Activated CD4-positive, CD25-positive, alpha-beta regulatory T cell treated with anti-CD3 and anti-CD28 coated beads, Interleukin-2, amount 50 U/mL, for 72 hours (primary cell): ENCODE data around the gene SYCN.
"Not testable (repeated sequence)": the region's sequence is repeated elsewhere in the genome, so short reads cannot be mapped to it uniquely, and the experiment has no call there.

ENCODE experiments used
- DNase-seq: peaks from one replicate; pipeline ENCODE4 v3.0.0; 2021

Gene SYCN

DNA sequence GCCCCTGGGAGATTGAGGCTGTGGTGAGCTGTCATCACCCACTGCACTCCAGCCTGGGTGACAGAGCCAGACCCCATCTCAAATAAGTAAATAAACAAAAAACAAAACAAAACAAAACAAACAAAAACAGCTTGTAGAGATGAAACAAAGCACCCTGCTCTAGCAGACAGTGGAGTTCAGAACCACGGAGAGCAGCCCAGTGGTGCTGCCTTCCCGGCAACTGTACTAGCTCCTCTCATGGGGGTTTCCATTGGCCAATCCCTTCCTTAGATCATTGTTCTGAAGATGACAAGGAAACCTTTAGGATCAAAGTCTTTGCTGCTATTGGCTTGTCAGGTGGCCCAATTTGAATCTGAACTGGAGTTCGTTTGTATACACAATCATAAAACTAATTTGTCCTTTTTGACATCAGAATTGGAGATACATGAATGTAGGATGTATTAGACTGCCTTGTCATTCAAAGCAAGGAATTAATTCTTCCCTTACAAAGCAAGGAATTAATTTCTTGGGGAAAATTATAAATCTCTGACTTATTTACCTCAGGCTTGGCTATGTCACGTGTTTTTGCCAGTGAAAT lies 19.7 kb upstream of the SYCN start:
- DNase-seq: no peak

DNA sequence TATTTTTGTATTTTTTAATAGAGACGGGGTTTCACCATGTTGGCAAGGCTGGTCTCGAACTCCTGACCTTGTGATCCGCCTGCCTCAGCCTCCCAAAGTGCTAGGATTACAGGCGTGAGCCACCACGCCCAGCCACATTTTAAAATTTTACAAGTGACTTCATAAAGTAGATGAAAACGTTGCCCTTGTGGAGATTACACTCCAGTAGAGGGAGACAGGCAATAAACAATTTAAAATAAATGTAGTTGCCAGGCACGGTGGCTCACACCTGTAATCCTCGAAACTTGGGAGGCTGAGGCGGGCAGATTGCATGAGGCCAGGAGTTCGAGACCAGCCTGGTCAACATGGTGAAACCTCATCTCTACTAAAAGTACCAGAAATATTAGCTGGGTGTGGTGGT lies 15.0 kb upstream of the SYCN start:
- not testable (repeated sequence) for DNase-seq

DNA sequence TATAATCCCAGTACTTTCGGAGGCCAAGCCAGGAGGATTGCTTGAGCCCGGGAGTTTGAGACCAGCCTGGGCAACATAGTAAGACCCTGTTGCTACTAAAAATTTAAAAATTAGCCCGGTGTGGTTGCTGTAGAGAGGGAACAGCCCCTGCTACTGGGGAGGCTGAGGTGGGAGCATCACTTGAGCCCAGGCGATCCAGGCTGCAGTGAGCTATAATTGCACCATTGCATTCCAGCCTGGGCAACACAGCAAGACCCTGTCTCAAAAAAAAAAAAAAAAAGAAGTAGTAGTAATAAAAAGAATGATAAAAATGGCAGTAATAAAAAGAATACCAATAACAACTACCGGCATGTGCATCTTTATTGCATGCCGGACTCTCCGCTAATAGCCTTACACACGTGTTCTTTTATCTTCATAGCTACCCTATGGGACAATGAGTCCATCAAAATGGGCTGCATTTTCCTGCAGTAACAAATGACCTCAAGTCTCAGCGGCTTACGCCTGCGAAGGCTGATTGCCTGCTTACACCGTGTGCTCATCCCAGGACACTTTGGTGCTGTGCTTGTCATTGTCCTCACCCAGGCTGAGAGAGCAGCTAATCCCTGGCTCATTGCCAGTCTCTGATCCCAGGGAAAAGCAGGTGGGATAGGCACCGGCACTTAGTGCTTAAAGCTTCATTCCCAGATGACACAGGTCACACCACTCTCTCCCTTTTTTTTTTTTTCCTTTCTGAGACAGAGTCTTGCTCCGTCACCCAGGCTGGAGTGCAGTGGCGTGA lies 14.4 kb upstream of the SYCN start:
- no peak for DNase-seq

DNA sequence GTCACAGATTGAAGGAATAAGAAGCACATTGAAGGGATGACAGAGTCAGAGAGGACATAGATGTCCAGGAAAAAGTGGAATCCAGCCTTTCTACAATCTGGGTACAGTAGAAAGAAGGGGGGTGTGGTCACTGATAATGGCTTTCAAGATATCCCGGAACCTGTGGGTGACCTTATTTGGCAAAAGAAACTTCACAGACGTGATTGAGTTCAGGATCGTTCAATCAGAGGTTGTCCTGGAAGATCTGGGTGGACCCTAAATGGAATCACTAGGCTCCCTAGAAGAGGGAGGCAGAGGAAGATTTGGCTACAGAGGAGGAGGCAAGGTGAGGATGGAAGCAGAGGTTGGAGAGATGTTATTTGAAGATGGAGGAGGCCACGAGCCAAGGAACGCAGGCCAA lies 13.0 kb upstream of the SYCN start:
- no peak for DNase-seq

DNA sequence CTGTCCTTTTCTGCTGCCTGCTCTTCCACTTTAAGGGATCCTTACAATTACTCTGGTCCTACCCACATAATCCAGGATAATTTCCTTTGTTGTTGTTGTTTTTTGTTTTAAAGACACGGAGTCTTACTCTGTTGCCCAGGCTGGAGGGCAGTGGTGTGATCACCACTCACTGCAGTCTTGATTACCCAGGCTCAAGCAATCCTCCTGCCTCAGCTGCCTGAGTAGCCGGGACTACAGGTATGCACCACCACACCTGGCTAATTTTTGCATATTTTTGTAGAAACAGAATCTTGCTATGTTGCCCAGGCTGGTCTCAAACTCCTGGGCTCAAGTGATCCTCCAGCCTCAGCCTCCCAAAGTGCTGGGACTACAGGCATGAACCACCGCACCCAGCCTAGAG lies 11.3 kb upstream of the SYCN start:
- not testable (repeated sequence) for DNase-seq

DNA sequence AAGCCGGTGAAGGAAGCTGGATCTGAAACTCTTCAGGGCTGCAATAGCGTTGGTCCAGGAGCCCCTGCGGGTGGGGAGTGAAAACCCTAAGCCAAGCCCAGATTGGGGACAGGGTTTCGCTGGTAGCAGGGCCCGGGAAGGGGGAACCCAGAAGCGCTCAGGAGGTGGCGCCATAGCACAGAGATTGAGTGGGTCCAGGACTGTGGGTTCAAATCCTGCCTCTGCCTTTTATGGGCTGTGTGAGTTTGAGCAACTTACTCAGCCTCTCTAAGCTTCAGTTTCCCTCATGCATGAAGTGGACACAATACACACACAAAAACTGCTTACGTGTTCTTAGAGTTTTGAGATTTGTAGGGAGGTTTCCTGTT lies 8.3 kb upstream of the SYCN start:
- peak; percentile 62 for DNase-seq

DNA sequence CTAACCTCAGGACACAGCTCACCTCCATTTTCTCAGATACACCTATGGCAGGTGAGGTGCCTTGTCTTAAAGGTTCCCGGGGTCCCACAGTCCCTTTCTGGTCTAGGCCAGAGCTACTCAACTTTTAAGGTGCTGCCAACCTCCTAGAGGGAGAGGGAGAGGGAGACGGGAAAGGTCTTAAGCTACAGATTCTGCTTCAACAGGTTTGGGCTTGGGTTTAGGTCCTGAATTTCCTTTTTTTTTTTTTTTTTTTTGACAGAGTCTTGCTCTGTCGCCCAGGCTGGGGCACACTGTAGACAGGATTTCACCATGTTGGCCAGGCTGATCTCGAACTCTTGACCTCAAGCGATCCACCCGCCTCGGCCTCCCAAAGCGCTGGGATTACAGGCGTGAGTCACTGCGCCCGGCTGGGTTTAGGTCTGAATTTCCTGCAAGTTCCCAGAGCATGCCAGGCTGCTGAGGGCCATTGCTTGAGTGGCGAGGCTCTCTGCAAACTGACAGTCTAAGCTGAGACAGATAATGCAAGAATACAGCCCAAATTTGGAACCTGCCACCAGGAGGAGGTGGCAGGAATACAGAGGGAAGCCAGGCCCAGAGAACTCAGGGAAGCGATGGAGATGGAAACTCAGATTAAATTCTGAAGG lies 7.8 kb upstream of the SYCN start:
- DNase-seq: no peak

DNA sequence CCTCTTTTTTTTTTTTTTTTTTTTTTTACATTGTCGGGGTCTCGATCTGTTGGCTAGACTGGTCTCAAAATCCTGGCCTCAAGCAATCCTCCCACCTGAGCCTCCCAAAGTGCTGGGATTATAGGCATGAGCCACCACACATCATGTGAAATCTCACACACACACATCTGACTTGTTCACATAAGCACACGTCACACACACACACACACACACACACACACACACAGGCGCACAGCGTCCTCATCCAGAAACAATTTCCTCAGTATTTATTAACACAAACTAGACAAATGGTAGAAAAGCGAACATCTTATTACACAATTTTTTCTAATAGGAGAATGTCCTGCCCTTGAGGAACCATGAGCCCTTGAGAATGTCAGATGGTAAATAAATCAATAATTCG lies 5.1 kb upstream of the SYCN start:
- DNase-seq: no peak

DNA sequence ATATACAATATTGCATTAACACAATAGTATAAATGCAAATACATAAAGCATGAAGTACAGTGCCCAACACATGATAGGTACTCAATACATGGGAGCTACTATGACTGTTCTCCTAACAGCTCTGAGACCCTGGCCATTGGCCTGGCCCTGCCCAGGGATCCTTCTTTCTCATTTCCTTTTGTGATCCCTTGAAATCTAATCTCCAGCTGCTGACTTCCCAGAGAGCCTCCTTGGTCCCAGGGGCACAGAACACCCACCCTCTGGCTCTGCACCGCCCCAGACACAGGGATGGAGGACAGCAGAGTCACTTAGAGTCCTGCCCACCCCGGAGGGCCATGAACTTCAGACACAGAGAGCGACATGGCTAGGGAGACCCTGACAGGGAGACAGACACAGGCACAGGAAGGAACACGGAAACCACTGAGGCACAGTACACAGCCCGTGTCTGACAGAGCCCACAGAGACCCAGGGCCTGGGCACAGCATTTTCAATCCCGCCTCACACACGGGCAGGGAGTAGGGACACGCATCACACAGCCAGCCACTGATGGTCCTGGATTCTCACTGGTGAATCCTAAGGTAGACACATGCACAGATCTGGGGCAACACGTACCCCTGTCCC lies 4.2 kb upstream of the SYCN start:
- DNase-seq: no peak

DNA sequence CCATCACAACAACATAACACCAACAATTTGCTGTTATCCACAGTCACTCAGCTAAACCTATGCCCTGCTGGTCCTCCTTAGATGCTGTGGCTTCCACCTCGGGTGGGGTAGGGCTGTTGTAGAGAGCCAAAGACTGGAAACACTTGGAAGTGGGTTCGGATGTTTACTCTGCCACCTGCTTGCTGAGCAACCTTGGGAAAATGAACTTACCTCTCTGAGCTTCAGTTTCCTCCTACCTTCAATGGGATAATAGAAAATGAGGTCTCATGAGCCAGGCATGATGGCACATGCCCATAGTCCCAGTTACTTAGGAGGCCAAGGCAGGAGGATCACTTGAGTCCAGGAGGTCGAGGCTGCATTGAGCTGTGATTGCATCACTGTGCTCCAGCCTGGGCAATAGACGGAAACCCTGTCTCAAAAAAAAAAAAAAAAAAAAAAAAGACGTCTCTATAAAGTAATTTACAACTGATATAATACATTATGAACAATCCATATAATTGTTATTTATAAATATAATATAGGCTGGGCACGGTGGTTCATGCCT lies 3.3 kb upstream of the SYCN start:
- no peak for DNase-seq

DNA sequence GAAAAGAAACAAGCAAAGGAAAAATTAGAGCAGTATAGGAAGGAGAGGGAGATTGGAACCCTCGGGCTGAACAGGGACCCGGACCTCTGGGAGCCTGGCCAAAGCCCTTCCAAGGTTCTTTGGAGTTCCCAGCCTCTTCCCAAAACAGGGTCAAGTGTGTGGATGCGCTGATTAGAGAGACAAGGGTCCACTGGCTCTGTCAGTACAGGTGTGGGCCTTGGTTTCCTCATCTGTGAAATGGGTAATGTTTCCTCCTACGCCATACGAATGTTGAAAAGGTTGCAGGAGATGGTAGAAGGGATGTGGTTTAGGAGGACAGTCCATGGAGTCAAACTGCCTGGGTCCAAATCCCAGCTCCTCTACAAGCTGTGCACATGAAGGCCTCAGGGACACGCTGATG lies 2.1 kb upstream of the SYCN start:
- DNase-seq: no peak

DNA sequence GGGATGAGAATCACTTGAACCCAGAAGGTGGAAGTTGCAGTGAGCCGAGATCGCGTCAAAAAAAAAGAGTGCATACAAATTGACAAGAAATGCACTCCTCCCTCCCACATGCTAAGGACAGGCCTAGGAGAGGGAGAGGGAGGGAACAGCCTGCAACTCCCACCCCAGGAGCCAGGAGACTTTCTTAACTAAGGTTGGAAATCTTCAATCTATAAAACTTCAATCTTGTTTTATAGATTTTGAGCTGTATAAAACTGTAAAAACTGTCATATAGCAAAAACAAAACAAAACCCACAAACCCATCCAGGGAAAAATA lies 1.3 kb upstream of the SYCN start:
- no peak for DNase-seq

DNA sequence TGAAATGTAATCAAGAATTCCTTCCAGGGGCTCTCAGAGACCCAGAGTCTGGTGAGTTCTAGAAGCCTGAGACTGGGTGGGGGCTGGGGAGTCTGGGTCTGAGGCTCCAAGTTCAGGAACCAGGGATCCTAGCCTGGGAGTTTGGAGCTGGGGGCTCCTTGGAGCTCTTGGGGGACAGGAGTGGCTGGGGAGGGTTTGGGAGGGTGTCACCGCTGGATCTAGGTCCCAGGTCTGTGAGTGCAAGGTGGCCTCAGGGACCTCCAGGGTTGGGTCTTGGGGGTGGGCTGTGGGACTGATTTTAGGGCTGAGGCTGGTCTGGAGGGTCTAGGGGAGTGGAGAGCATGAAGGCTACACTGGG lies 1.1 kb downstream of the SYCN start:
- DNase-seq: no peak

DNA sequence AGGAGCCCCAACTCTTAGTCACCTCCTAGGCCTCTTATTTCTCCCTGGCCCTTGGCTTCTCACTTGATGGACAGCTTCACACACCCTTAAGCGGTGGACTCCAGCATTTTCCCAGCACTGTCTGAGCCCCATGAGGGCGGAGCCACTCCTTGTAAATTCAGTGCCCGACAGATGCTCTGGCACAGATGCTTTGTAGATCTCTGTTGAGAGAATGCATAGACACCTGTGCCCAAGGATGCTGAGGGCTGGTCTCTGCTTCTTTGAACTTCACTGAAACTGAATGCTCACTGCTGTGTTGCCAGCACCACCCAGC lies 3.3 kb downstream of the SYCN start:
- no peak for DNase-seq

DNA sequence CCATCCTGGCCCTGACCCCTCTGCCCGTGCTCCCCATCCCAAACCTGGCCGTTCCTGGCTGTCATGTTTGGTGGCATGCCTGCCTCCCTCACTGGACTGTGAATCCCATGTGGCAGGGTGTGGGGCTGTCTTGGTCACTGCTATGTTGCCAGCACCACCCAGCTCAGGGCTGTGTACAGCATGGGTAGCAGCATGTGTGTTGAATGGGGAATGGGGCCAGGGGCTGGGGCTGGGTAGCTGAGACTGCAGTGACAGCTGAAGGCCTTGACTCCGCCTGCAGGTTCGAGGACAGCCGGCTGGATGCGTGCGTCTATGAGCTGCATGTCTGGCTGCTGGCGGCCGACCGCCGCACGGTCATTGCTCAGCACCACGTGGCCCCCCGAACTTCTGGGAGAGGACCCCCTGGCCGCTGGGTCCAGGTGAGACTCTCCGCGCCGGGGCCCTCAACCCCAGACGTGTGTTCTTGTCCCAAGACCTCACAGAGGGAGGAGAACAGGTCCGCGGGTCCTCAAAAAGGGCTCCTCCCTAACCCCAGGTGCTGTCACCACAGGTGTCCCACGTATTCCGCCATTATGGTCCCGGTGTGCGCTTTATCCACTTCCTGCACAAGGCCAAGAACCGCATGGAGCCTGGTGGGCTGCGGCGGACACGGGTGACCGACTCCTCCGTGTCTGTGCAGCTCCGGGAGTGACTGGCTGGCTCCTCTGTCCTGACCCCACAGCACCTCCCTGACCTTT lies 3.8 kb downstream of the SYCN start:
- DNase-seq: no peak

DNA sequence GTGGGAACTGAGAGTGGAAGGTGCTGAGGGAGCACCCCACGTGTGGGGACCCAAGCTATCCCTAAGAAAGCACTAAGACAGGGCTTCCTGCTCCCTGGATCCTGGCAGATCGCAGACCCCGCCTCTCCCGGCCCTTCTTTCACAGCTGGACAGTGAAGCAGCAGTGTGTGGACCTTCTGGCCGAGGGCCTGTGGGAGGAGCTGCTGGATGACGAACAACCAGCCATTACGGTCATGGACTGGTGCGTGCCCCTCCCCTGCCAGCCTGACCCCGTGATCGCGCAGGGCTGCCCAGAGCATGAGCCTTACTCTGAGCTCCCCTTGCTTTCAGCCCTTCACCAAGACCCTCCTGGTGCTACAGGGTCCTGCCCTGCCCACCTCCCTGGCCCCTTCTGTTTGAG lies 5.0 kb downstream of the SYCN start:
- no peak for DNase-seq

DNA sequence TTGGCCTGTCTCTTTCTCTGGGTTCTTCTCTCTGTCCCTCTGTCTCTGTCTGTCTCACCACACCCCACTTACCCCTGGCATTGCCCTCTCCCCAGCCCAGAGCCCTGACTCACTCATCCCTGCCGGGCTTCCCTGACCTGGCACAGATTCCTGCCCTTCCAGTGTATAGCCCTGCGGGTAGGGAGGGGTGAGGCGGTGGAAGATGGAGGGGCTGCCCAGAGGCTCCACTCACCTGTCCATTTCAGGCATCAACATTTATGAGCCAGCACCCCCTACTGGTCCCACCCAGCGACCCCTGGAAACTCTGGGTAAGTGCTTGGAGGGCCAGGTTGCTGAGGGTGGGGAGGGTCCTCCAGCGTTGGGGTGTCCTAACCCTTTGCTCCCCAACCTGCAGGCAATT lies 6.3 kb downstream of the SYCN start:
- no peak for DNase-seq

DNA sequence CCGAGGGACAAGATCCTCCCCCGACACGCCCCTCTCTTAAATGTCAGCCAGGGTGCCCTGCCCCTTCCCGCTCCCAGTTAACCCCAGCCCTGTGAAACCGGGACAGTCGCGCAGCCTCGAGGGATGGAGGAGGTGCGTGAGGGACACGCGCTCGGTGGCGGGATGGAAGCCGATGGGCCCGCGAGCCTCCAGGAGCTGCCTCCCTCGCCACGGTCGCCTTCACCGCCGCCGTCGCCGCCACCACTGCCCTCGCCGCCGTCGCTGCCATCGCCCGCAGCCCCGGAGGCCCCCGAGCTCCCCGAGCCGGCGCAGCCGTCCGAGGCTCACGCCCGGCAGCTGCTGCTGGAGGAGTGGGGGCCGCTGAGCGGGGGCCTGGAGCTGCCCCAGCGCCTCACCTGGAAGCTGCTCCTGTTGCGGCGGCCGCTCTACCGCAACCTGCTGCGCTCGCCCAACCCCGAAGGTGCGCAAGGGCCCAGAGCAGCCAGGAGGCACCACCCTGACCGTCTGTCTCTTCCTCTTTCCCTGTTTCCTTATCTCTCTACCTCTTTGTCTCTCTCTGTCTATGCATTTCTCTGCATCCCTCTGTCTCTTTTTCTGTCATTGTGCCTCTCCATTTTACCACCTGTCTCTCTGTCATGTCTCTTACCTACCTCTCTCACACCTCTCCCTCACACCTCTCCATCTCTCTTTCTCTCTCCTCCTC lies 7.1 kb downstream of the SYCN start, which contains the start of gene NCCRP1:
NCCRP1 (plus strand) TSS at position 105 of the 703 bp plus-strand sequence; CDS start at position 124, 19 bp downstream.
- DNase-seq: no peak

DNA sequence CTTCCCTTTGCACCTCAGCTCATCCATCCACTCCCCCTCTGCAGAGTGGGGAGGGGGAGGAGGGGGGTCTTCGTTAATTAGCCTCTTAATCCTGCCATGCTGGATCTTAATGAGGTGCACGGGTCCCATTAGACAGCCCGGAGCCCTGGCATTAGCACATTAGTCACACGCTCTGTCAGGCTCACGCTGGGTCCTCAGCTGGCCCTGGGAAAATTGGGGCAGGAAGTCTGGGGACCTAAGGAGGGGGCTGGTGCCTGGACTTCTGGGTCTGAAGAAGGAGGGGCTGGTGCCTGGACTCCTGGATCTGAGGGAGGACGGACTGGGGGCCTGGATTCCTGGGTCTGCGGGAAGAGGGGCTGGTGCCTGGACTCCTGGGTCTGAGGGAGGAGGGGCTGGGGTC lies 7.7 kb downstream of the SYCN start:
- DNase-seq: no peak

DNA sequence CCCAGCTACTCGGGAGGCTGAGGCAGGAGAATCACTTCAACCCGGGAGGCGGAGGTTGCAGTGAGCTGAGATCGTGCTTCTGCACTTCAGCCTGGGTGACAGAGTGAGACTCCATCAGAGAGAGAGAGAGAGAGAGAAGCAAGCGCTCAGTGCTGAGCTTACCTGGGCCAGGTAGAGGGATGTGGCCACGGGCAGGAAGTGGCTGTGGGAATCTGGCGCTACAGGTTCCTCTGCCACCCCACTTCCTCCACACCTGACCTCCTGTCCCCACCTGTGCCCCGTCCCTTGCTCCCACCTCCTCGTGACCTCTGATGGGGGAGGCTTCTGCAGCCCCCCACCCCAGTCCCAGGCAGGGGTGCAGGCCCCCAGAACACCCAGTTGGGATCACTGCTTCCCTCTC lies 8.3 kb downstream of the SYCN start:
- no peak for DNase-seq

DNA sequence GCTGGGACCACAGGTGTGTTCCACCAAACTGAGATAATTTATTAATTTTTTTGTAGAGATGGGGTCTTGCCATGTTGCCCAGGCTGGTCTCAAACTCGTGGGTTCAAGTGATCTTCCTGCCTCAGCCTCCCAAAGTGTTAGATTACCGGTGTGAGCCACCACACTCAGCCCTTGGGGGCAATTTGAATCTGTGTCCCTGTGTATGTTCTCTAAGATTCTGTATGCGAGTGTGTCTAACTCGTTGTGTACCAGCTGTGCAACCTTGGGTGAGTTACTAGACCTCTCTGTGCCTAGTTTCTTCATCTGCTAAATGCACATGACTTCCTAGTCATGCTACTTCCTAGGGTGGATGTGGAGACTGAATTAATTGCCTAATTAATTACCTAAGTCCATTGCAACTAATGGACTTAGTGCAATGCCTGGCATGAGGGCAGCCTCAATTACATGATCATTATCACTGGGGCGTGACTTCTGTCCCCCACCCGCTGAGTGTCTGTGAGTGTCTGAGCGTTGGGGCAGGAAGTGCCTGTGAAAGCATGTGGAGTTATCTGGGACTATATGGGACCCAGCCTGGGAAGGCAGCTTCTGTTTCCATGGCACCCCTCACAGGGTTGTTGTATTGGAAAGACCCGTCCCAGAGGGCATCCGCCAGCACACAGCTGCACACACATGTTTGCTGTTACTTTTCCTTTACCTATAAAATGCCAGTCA lies 9.1 kb downstream of the SYCN start:
- no peak for DNase-seq

DNA sequence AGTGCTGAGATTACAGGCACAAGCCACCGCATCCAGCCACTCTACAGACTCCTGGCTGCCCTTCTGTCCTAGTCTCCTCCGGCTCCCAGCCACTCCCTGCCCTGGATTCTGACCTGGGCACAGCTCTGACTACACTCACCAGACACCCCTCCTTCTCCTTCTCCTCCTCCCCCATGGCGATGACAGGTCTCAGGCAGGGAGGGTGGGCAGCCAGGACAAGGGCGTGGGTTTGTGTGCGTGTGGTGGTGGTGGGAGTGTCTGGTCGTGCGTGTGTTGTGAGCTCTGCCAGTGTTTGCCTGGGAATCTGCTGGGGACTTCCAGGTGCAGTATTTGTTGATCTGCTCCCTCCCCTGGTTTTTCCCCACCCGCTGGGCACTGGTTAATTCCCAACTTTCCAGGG lies 10.3 kb downstream of the SYCN start:
- DNase-seq: no peak
